Fibroblast of villous mesenchyme (primary cell): ENCODE results near the gene SCNN1B. TPM values are rescaled to one million over a fixed set of nuclear protein-coding genes. Genes with fewer than 3 reads are reported as not detected.

Experiments used
- DNase-seq: peaks from one replicate; pipeline ENCODE4 v3.0.0-alpha.2; 2010; ENCODE audit warnings: low read depth
- H3K4me3 ChIP-seq: 2 replicates; pipeline ENCODE4 v1.5.1; 2011; ENCODE audit warnings: low read depth, mild to moderate bottlenecking, low read length
- CTCF ChIP-seq: IDR thresholded peaks from 2 replicates; pipeline ENCODE4 v1.5.1; 2012; ENCODE audit warnings: low read depth, mild to moderate bottlenecking, low read length; ENCODE audit not compliant: insufficient read depth
- total RNA-seq: library from RNA; depleted of rRNA; stranded (reverse); fragments of >200 nt; gene quantifications from 2 replicates; pipeline ENCODE4 v1.2.3, GENCODE V29; 2012

SCNN1B gene
- total RNA-seq, 1 donor, result not detected

GRCh38 chr16:23353440-23353839, 51.3 kb downstream of the SCNN1B start:
- H3K4me3 ChIP-seq, result no peak overlapping the region
- no peak for TF ChIP-seq CTCF
- DNase-seq, result no peak

GRCh38 chr16:23354246-23354645, 52.1 kb downstream of the SCNN1B start:
- TF ChIP-seq CTCF, result no peak
- H3K4me3 ChIP-seq, result no peak overlapping the region
- DNase-seq, result no peak

DNA sequence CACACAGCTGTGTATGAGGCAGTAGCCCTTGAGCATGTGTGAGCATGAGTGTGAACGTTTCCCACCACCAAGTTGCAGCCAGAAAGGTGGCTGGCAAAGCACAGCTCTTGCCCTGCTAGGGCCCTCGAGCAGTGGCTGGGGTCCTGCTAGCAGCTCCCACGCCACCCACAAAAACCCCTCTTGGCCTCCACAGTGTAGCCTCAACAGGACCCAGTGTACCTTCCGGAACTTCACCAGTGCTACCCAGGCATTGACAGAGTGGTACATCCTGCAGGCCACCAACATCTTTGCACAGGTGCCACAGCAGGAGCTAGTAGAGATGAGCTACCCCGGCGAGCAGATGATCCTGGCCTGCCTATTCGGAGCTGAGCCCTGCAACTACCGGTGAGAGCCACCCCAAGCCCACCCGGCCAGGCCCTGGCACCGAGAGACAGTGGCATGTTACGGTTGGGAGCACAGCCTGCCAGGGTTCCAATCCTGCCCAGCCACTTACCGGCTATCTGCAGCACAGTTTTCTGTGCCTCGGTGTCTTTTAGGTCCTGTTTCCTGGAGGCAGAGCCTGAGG, 53.1 kb downstream of the SCNN1B start:
- DNase-seq, result no peak
- TF ChIP-seq CTCF, result no peak
- H3K4me3 ChIP-seq, result no peak overlapping the region

DNA sequence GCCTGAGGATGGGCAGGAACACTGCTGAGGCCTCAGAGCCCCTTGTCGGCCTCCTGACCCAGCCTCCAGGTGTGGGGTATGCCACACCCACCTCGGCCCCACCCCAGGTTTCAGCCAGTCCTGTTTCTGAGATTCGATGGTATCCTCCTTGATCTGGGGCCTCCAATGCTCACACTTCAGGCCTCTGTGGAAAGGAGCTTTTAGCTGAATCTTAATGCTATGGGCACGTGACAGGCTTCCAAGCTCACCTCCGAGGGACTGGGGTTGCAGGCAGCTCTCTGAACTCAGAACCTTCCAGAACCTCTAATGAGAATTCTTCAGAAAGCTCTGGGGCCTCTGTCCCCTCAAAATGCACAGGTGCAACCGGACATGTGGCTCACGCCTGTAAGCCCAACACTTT, 54.8 kb downstream of the SCNN1B start:
- no peak for DNase-seq
- TF ChIP-seq CTCF, result no peak
- no peak overlapping the region for H3K4me3 ChIP-seq

DNA sequence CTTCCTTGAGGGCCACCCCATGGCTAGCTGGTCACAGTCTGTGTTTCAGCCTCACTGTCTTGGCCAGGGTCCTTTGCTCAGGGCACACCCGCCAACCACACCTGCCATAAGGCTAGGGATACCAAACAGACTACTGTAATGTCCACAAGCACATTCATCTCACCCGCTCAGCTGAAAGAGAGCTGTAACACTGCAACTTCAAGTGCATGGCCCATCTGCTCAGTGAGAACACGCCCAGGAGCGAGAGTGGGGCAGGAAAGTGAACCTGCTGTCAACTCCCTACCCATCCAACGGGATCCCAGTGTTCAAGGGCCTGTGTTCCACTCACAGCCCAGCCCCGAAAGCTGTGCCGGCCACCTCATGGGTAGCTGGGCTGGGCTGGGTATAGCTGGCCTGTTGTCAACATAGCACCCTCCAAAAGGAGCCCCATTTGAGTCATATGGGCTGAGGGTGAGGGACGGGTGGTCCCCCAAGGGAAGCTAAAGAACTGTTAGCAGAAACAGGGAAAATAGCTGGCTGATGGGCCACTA, 55.7 kb downstream of the SCNN1B start:
- H3K4me3 ChIP-seq, result no peak overlapping the region
- DNase-seq, result no peak
- TF ChIP-seq CTCF, result no peak

GRCh38 chr16:23359092-23359760, 57.1 kb downstream of the SCNN1B start:
- H3K4me3 ChIP-seq, result no peak overlapping the region
- no peak for TF ChIP-seq CTCF
- DNase-seq, result no peak
